ENCODE measurements around the gene MTHFD1L. TPM values are rescaled to one million over a fixed set of nuclear protein-coding genes. Genes with fewer than 3 reads are reported as not detected.

Gene MTHFD1L
- total and polyA plus RNA-seq, 2 donors (not counting 1 experiment from before 2014, with no cell fraction given), result 36.1 to 48.9 TPM

DNA sequence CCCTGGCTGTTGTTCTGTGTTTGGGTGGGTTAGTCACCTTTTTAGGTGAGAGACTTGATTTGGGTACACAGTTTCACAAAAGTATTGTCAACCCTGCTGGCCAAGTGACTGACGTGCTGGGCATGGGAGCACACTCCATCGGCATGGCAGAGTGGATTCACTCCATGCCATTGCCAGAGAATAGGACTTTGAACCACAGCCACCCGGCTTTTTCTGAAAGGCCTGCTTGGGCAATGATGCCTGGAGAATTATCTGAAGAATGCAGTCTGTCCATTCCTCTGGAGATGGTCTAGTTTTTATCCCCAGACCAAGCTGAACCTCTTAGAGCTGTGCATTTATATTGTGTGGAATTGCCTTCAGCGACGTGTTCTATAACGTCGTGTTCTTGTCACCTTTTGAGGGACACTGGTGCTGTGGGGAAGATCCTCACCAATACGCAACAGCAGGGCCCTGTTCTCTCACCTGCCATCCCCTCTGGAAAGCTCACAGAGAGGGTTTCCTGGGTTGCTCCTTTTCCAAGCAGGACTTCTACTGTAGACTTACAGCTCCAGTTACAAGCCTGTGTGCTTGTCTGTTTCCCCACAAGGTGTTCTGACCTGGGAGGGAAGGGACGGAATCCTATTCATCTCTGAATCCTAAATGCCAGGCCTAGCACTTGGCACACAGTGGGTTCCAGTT is 190.9 kb downstream of the MTHFD1L start:
- Histone ChIP-seq H2AFZ (ENCODE audit: low read length) (no peak overlapping the region), H3K4me2 (ENCODE audit: extremely low read depth, insufficient read depth, low read length) (no peak overlapping the region), H3K9ac (ENCODE audit: insufficient read depth, low read length) (no peak overlapping the region), H4K20me1 (ENCODE audit: control insufficient read depth, extremely low read depth, insufficient read depth, low read length) (no peaks in the 10 kb centered on the region), H3K4me3 (replicated peaks in 1 of 4; ENCODE audit: control extremely low read depth in 1 of 4, insufficient read depth in 1 of 4, low read depth in 3 of 4, low read length in 4 of 4) (no peak overlapping the region), H3K27me3 (ENCODE audit: control insufficient read depth, insufficient read depth, low read length) (no peaks in the 10 kb centered on the region), H3K9me3 (ENCODE audit: control insufficient read depth, insufficient read depth, low read depth, low read length) (no peaks in the 10 kb centered on the region), H3K36me3 (ENCODE audit: control insufficient read depth, insufficient read depth, low read length) (no peaks in the 10 kb centered on the region), H3K4me1 (ENCODE audit: control insufficient read depth, extremely low read depth, insufficient read depth, low read length) (peaks cover 8% of the 10 kb centered on the region), H3K79me2 (ENCODE audit: control insufficient read depth, insufficient read depth, low read length) (no peaks in the 10 kb centered on the region), H3K27ac (ENCODE audit: insufficient read depth, low read length) (no peak overlapping the region)
- no peak for DNase-seq (ENCODE audit: low read depth in 2 of 2)
- no peak for TF ChIP-seq EZH2 (IDR thresholded peaks at IDR 0.05; ENCODE audit: low read length, missing control alignments)

DNA sequence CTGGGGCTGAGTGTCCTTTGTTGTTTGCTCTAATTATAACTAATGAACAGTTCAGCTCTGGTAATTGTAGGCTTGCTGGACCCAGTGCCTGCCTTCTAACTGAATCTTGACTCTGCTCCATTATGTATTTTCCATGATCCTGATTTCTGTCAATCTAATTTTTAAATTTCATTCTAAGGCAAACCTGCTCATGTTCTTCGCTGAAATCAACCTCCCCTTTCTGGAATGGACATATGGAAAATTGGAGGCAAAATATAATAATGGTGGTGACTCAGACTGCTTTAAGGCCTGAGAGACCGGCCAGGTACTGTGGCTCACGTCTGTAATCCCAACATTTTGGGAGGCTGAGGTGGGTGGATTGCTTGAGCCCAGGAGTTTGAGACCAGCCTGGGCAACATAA is 191.6 kb downstream of the MTHFD1L start:
- H3K36me3 ChIP-seq (ENCODE audit: control insufficient read depth, insufficient read depth, low read length), result no peaks in the 10 kb centered on the region
- no peak for DNase-seq (ENCODE audit: low read depth in 2 of 2)
- no peak overlapping the region for H3K9ac ChIP-seq (ENCODE audit: insufficient read depth, low read length)
- H3K27me3 ChIP-seq (ENCODE audit: control insufficient read depth, insufficient read depth, low read length), result no peaks in the 10 kb centered on the region
- peaks cover 8% of the 10 kb centered on the region for H3K4me1 ChIP-seq (ENCODE audit: control insufficient read depth, extremely low read depth, insufficient read depth, low read length)
- H3K79me2 ChIP-seq (ENCODE audit: control insufficient read depth, insufficient read depth, low read length), result no peaks in the 10 kb centered on the region
- no peak overlapping the region for H3K4me3 ChIP-seq (replicated peaks in 1 of 4; ENCODE audit: control extremely low read depth in 1 of 4, insufficient read depth in 1 of 4, low read depth in 3 of 4, low read length in 4 of 4)
- H4K20me1 ChIP-seq (ENCODE audit: control insufficient read depth, extremely low read depth, insufficient read depth, low read length), result no peaks in the 10 kb centered on the region
- no peak overlapping the region for H3K4me2 ChIP-seq (ENCODE audit: extremely low read depth, insufficient read depth, low read length)
- no peak overlapping the region for H3K27ac ChIP-seq (ENCODE audit: insufficient read depth, low read length)
- H3K9me3 ChIP-seq (ENCODE audit: control insufficient read depth, insufficient read depth, low read depth, low read length), result no peaks in the 10 kb centered on the region
- no peak overlapping the region for H2AFZ ChIP-seq (ENCODE audit: low read length)
- TF ChIP-seq, protein P1, sequence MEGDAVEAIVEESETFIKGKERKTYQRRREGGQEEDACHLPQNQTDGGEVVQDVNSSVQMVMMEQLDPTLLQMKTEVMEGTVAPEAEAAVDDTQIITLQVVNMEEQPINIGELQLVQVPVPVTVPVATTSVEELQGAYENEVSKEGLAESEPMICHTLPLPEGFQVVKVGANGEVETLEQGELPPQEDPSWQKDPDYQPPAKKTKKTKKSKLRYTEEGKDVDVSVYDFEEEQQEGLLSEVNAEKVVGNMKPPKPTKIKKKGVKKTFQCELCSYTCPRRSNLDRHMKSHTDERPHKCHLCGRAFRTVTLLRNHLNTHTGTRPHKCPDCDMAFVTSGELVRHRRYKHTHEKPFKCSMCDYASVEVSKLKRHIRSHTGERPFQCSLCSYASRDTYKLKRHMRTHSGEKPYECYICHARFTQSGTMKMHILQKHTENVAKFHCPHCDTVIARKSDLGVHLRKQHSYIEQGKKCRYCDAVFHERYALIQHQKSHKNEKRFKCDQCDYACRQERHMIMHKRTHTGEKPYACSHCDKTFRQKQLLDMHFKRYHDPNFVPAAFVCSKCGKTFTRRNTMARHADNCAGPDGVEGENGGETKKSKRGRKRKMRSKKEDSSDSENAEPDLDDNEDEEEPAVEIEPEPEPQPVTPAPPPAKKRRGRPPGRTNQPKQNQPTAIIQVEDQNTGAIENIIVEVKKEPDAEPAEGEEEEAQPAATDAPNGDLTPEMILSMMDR (conservative IDR thresholded peaks at IDR 0.05 in 1 of 2, IDR thresholded peaks at IDR 0.05 in 1 of 2; ENCODE audit: low read depth in 1 of 2, low read length in 2 of 2), result no peak
- no peak for TF ChIP-seq EZH2 (IDR thresholded peaks at IDR 0.05; ENCODE audit: low read length, missing control alignments)

DNA sequence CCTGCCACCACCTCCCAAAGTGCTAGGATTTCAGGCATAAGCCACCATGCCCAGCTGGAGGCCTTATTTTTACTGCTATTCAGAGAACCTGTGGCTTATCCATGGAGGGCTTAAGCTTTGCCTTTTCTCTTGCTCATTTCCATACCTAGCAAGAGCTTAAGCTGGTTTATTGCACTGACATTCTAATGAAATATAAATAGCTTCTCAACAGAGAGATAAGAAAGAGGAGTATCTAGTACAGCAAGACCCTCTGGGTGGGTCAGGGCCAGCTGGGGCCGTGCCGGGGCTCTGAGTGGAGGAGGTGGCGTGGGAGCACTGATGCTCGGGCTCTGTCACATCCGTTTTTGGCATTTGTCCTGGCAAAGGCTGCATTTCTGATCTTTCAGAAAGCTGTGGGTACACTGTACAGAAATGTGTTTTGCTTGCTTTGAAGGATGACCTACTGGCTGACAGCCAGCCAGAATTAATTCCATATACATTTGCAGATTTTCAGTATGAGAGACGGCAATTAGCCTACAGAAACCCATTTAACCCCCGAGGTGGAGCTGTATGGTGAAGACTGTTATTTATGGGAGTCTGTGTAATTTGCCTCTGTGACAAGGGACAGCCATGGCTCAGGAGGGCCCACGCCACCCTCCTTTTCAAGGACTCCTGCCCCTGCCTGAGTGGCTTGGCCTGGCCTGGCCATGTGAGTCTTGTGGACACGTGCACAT is 192.7 kb downstream of the MTHFD1L start:
- Histone ChIP-seq H3K9me3 (ENCODE audit: control insufficient read depth, insufficient read depth, low read depth, low read length) (no peaks in the 10 kb centered on the region), H3K4me2 (ENCODE audit: extremely low read depth, insufficient read depth, low read length) (no peak overlapping the region), H2AFZ (ENCODE audit: low read length) (no peak overlapping the region), H3K27me3 (ENCODE audit: control insufficient read depth, insufficient read depth, low read length) (no peaks in the 10 kb centered on the region), H3K4me1 (ENCODE audit: control insufficient read depth, extremely low read depth, insufficient read depth, low read length) (peaks cover 10% of the 10 kb centered on the region), H3K9ac (ENCODE audit: insufficient read depth, low read length) (no peak overlapping the region), H3K27ac (ENCODE audit: insufficient read depth, low read length) (no peak overlapping the region), H3K79me2 (ENCODE audit: control insufficient read depth, insufficient read depth, low read length) (no peaks in the 10 kb centered on the region), H4K20me1 (ENCODE audit: control insufficient read depth, extremely low read depth, insufficient read depth, low read length) (no peaks in the 10 kb centered on the region), H3K36me3 (ENCODE audit: control insufficient read depth, insufficient read depth, low read length) (no peaks in the 10 kb centered on the region), H3K4me3 (replicated peaks in 1 of 4; ENCODE audit: control extremely low read depth in 1 of 4, insufficient read depth in 1 of 4, low read depth in 3 of 4, low read length in 4 of 4) (no peak overlapping the region)
- peak in 1 of 2 donors; percentile 27 for DNase-seq (ENCODE audit: low read depth in 2 of 2)
- TF ChIP-seq EZH2 (IDR thresholded peaks at IDR 0.05; ENCODE audit: low read length, missing control alignments), result no peak
- TF ChIP-seq, protein P1 (conservative IDR thresholded peaks at IDR 0.05 in 1 of 2, IDR thresholded peaks at IDR 0.05 in 1 of 2; ENCODE audit: low read depth in 1 of 2, low read length in 2 of 2), result no peak

Measured in fibroblast of lung (primary cell).